HCEC 1CT (cell line): Measurements from ENCODE around the gene IQUB.
A peak's percentile ranks its signal among the peaks of the same experiment; 100 is the strongest.
"Not testable (repeated sequence)": the region's sequence is repeated elsewhere in the genome, so short reads cannot be mapped to it uniquely, and the experiment has no call there.

Experiments used
- DNase-seq: peaks from one replicate; pipeline ENCODE4 v3.0.0-alpha.2; 2017

The IQUB gene

GRCh38 chr7:123485187-123485586, 49.2 kb downstream of the IQUB start:
- DNase-seq: no peak

GRCh38 chr7:123484199-123484598, 50.2 kb downstream of the IQUB start:
- no peak for DNase-seq

DNA sequence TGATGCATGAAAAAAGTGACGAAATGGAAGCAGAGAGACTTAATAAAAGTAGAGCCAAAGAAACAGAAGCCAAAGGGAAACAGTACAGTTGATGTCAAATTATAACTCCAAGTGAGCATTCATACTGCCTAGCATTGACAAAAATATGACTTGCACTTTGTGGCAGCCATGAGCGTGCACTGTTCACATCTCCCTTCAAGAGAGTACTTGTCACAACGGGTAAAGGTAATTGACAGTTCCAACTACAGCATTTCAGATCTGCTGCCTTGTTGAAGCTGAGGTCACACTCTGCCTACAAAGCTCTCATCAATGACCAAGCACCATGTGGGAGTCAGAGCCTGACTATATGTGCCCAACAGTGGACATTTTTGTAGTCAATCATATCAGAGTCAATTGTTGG, 54.3 kb downstream of the IQUB start:
- no peak for DNase-seq

GRCh38 chr7:123478056-123478455, 56.3 kb downstream of the IQUB start:
- DNase-seq: not testable (repeated sequence)

DNA sequence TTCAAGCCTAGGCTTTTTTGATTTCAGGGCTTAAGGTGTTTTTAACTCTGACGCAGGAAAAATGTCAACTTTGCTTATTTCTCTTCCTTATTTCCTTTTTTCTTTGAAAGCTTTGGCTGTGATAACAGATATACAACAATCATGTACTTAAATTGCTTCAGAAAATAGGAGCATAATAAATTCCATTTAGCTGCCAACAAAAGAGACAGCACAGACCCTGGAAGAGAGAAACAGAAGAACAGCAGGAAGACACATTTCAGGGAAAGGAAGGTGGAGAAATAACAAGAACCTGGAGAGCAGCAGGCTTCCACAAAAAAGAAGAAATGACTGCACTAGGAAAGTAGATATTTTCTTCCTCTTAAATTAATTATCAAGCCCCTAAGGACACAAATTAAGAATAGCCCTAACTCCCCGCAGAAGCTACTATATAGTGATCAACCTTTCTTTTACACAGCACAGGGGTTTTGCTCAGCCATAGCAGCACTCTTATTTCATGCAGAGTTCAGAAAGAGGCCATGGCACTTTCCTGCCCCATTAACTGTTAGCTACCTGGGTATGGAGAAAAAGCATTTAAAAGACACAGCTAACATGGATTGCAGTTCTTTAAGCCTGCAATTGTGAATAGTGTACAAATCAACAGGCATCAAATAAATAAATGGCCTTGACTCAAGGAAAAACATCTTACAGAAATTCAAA, 61.5 kb downstream of the IQUB start:
- no peak for DNase-seq

GRCh38 chr7:123472327-123472726, 62.1 kb downstream of the IQUB start:
- no peak for DNase-seq

- no peak for DNase-seq
Measured at GRCh38 chr7:123468303-123468702, 66.1 kb downstream of the IQUB start.

- no peak for DNase-seq
Measured at GRCh38 chr7:123463890-123464289, 70.5 kb downstream of the IQUB start.

DNA sequence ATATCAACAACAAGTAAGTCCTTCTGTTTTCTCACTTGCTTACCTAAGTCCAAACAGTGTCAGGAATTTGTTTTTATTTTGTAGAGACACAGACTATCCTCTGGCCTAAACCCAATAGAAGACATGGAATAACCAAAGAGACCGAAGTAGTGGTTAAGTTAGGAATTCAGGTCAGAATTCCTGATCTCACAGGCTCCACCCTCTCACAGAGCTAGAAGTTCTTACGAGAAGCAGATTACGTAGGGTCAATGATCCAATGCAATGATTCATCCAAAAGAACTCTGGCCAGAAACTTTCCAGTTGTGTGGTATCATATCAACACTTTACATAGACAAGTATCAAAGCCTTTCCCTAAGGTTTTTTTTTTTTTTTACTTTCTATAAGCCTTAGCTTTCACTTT, 73.8 kb downstream of the IQUB start:
- DNase-seq: peak; percentile 1

GRCh38 chr7:123455965-123456470, 78.4 kb downstream of the IQUB start:
- DNase-seq: no peak

DNA sequence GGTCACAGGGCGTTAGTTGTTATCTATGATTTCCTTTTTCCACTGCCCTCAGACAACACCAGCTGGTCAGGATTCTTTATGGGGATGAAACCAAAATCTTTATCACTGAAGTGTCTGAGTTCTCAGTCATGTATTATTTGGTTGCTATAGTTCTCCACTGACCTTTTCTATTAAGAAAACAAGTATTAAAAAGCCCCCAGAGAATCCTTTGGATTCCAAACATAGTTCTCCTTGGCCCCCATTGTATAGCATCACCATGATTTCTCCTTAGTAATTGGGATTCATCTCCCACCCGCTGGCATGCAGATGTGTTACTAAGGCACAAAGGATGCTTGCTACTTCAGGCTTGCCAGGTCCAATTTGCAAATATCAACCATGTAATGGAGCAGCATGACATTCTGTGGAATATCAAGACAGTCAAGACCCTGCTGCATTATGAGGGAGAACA, 94.3 kb downstream of the IQUB start:
- no peak for DNase-seq

DNA sequence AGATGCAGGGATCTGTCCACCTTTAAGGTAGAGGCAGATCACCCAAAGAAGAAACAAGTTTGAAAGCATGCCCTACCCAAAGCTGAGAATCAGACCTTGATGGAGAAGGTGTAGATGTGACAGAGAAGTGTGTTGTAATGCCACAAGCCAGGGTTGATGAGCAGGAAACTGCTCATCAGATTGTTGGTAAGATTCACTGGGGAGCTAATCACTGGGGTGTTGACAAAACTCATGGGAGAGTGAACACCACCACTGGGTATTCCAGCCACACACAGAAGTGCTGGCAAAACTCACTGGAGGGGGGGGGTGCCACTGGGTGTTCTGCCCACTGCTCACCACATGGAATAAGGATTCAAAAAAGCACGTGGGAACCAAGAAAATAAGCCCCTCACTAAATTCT, 95.2 kb downstream of the IQUB start:
- no peak for DNase-seq

- DNase-seq: no peak
Measured at GRCh38 chr7:123437447-123437995, 96.9 kb downstream of the IQUB start.

GRCh38 chr7:123435080-123435700, 99.2 kb downstream of the IQUB start:
- DNase-seq: no peak

GRCh38 chr7:123433665-123434064, 100.7 kb downstream of the IQUB start:
- DNase-seq: no peak

DNA sequence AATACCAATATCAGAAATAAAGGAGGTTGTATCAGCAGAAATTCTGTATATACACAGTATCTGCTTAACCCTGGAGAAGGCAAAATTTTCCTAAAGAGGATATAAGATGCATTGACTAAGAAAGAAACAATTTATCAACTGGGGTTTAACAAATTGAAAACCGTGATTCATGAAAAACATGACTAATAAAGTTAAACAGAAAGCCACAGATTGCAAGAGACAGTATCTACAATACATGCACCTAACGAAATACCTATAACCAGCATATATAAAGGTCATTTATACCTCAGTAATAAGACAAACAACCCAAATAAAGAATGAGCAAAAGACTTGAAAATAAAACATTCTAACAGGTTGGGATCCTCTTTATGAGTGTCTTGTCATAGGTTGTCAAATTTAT, 101.8 kb downstream of the IQUB start:
- DNase-seq: no peak

- no peak for DNase-seq
Measured at GRCh38 chr7:123431075-123431614, 103.2 kb downstream of the IQUB start.

DNA sequence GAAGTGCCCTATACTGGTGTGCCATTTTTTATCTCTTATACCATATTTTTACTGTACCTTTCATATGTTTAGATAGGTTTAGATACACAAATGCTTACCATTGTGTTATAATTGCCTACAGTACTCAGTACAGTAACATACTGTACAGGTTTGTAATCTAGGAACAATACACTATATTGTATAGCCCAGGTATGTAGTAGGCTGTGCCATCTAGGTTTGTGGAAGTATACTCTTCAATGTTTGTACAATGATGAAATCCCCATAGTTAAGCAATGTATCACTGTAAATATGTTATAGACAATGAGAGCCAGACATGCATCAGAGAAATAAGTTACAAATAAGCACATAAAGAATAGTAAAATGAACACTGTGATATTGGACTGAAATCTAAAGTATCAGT, 109.1 kb downstream of the IQUB start:
- DNase-seq: no peak

GRCh38 chr7:123424463-123424862, 109.9 kb downstream of the IQUB start:
- no peak for DNase-seq

DNA sequence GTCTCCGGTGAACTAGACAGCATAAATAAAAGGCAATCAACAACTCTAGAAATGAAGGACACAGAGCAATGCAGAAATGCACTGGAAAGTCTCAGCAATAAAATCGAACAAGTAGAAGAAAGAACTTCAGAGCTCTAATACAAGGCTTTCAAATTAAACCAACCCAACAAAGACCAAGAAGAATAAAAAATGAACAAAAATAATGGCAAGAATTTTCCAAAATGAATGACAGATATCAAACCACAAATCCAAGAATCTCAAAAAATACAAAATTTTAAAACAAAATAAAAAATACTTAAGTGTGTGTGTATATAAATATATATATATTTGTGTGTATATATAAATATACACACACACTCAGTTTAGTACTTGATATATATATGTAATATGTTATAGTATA, 110.8 kb downstream of the IQUB start:
- DNase-seq: no peak

DNA sequence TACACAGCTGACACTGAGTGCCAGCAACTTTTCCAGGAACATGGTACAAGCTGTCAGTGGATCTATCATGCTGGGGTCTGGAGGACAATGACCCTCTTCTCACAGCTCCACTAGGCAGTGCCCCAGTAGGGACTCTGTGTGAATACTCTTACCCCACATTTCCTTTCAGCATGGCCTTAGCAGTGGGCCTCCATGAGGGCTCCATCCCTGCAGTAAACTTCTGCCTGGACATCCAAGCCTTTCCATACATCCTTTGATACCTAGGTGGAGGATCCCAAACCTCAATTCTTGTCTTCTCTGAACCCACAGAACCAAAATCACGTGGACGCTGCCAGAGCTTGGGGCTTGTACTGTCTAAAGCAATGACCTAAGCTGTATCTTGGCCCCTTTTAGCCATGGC, 116.8 kb downstream of the IQUB start:
- DNase-seq: no peak

DNA sequence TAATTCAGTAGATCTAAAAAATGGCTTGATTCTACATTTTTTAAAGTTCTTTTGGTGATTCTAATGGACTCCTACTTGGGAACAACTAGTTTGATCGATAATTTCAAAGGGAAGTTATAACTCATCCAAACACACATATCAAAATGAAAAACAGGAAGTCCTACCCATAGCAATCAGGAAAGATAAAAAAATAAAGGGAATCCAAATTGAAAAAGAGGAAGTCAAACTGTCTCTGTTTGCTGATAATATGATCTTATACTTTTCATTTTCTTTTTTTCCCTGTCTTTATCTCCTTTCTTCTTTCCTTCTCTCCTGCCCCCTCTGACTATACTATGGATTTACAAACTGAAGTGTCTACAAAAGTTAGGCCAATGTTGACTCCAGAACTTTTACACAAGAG, 118.8 kb downstream of the IQUB start:
- no peak for DNase-seq

DNA sequence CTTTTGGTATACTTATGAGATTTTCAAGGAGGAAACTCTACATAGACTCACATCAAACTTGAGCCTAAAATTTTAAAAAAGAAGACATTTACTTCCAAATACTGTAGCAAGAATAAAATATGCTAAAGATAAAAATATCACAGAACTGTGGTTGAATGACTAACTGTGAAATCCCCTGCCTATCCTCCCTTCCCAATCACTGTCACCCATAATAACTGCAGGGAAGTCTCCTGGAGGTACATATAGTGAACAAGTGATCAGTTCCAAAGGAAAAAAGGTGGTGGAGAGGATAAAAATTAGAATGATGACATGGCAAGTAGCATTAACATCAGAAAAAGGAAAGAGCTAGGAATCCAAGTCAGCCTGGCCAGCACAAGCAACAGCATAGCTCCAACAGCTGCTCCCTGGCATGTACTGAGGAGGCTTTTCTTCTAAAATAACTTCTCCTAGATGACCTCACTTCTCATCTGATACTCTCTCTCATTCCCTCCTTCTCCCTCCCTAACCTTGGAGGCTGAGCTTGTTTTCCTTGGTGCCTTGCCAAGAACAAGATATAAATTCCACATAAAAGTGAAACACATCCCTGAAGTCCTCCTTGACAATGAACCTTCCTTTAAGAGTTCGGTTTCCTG, 124.0 kb downstream of the IQUB start:
- no peak for DNase-seq

GRCh38 chr7:123407951-123408350, 126.4 kb downstream of the IQUB start:
- not testable (repeated sequence) for DNase-seq
